Adipose tissue (tissue), 3 donors: ENCODE results near the gene SMDT1. TPM values are rescaled to one million over a fixed set of nuclear protein-coding genes. Genes with fewer than 3 reads are reported as not detected.
A peak's percentile ranks its signal among the peaks of the same experiment; 100 is the strongest.
"Not testable (repeated sequence)": the region's sequence is repeated elsewhere in the genome, so short reads cannot be mapped to it uniquely, and the experiment has no call there.

Experiments used
- H3K27ac ChIP-seq: one replicate; pipeline ENCODE4 v1.5.1; 2013; ENCODE audit warnings: low read depth, low read length
- WGBS, 3 donors: extraction: QIAGEN DNeasy Blood & Tissue Kit; methylation state at CpG; one replicate each; pipeline ENCODE4 v1.1.7; 2013; 5-methylcytosine and 5-hydroxymethylcytosine counted together
- polyA plus RNA-seq, 3 donors: library from polyadenylated mRNA; stranded (reverse); fragments of 200-250 nt; gene quantifications; one replicate each; pipeline ENCODE4 v1.2.3, GENCODE V29; 2013
- donor health status: healthy with polysubstance abuse.
- donor health status: Bipolar disorder and iron deficiency.
- donor health status: healthy.

Gene SMDT1
- polyA plus RNA-seq, 3 donors, result 53.3 to 129 (median 86.4) TPM

DNA sequence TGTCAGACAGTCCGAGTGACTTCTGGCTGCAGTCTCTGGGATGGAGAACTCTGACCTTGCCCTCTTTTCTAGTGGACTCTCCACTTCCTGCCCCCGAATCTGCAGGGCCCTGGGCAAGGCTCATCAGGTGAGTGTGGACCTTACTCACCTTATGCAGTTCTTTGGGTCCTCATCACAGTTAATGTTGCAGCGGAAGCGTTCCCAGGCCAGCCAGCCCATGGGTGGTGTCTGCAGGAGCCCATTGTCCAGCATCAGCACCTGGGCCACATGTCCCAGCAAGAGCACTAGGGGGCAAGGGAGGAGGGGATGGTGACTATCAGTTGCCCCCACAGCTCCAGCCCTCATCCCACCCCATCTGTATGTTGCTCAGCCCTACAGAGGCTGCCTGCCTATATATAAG is 11.2 kb upstream of the SMDT1 start:
- 91 to 95% (median 93%) methylated on average over 4 of the region's 4 CpGs for WGBS, 3 donors
- H3K27ac ChIP-seq, result no peak overlapping the region

DNA sequence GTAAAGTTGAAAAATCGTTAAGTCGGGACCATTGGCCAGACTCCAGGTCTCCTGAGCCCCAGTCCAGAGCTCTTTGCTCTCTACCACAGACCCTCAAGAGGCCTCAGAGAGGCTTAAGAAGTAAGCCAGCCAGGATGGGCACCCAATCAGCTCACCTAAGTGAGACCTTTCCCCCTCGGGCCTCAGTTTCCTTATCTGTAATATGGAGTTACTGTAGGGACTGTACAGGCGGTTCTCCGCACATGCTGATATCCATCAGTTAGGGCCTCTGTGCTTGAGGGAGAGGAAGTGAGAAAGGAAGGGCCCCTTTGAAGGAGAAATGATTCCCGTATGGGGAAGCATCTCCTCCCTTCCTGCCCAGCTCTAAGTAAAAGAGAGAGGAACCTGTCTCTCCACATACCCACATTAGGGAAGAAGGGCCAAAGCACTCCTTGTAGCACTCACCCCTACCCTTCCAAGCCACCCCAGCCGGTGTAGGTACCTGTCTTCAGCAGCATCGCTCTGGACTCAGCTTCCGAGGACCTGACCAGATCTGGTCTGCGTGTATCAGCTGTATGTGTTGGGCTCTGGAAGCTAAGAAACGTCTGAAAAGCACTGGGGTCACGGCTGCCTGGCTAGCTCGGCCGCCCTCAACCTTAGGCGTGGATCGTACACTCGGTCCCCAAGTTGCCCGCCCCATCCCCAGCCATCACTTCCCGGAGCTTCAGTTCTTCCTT is 9.5 kb upstream of the SMDT1 start:
- H3K27ac ChIP-seq, result no peak overlapping the region
- WGBS, 3 donors, result 14 to 30% (median 15%) methylated on average over 19 of the region's 19 CpGs

DNA sequence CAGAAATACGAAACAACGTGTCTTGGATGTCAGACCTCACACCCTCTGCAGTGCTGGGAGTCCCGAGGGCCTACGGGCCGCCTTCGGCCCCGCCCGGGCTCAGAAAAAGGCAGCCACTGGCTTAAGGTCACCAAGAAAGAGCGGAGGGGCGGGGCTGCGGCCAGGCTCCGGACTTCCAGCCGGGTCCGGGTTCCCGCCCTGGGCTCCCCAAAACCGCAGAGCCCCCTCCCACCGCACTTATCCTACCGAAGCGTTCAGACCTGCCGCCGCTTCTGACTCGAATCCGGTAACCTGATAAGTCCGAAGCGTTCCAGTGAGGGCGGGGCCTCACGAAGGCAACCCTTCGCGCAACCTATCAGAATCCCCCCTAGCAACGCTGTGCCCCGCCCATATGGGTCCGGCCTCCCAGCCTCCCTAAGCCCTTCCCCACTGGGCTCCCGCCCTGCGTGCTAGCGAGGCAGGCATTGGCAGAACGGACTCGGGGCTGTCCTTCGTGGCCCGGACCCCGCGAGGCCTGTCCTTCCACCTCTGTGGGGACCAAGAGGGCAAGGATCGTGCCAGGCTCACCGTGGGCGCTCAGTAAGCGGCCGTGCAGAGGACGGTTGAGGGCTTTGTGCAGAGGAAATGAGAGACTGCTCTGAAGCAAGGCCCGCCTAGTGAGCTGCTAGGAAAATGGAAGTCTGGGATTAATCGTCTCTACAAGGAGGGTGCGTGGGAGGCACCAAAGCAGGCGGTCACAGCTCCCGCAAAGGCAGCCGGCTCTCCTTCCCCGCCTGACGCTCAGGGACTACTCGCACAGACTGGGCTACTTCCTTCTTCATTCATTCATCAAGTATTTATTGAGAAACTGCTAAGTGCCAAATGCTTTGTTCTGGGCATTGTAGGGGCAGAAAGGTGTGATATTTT is 8.7 kb upstream of the SMDT1 start, which contains the start of gene NAGA:
Gene NAGA, minus strand, starts transcription at position 296 of the 906 bp plus-strand sequence. CDS start 515 bp downstream, outside the sequence.
- H3K27ac ChIP-seq, result no peak within 1 kb of the TSS
- 0 to 1% (median 0%) methylated on average over 51 to 56 of the region's 56 CpGs for WGBS, 3 donors

DNA sequence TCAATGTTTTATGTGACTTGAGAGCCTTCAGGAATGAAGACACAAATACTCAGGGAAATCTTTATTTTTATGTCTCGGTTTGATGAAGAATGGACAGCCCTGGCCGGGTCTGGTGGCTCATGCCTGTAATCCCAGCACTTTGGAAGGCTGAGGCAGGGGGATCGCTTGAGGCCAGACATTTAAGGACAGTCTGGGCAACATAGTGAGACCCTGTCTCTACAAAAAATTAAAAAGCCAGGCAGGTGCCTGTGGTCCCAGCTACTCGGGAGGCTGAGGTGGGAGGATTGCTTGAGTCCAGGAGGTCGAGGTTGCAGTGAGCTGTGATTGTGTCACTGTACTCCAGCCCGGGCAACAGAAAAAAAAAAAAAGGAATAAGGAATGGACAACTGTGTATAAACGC is 8.0 kb upstream of the SMDT1 start:
- WGBS, 3 donors, result 63 to 75% (median 75%) methylated on average over 7 of the region's 7 CpGs
- H3K27ac ChIP-seq, result not testable (repeated sequence)

DNA sequence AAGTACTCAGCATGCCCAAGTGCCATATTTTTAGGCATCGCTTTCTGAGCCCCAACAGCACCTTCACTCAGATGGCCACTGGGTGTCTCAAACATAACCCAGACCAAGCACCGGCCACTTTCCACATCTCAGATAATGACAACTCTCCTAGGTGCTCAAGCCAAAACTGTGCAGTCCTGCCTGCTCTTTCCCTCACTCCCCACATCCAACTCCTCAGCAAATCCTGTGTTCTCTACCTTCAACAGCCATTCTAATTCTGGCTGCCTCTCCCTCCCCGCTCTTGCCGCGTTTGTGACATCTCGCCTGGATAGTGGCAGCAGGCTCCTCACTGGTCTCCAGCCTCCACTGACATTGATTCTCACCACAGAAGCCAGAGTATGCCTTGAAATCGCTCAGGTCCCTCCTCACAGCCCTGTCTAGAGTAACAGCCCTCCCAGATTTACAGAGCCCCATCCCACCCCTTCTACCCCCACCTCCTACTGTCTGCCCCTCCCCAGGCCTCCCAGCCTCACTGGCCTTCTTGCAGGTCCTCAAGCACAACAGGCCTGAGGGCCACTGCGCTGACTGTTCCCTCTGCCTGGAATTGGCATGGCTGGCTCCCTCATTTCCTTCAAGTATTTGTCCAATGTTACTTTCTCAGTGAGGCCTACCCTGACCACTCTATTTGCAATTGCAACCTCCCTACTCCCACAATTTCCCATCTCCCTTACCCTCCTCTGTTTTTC is 6.7 kb upstream of the SMDT1 start:
- 81 to 95% (median 93%) methylated on average over 8 of the region's 8 CpGs for WGBS, 3 donors
- H3K27ac ChIP-seq, result no peak overlapping the region

DNA sequence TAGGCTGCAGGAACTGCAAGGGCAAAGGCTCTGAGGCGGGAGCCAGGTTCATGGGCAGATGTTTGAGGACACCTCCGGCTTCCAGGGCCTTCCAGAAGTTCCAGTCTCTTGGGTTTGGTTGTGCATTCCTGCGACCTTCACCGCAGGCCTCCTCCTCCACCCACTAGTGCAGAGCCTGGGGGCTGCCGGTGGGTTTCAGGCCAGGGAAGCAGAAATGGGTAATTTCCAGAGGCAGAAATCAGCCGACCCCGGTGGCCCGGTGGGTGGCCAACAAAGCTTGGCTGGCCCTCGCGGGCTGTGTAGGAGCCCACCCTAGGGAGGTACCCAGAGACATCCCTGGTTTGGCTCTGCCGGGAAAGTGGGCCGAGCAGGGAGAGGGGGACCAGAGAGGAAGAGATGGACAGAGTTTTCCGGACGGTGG is 5.9 kb upstream of the SMDT1 start:
- 59 to 66% (median 60%) methylated on average over 12 to 14 of the region's 14 CpGs for WGBS, 3 donors
- H3K27ac ChIP-seq, result no peak overlapping the region

DNA sequence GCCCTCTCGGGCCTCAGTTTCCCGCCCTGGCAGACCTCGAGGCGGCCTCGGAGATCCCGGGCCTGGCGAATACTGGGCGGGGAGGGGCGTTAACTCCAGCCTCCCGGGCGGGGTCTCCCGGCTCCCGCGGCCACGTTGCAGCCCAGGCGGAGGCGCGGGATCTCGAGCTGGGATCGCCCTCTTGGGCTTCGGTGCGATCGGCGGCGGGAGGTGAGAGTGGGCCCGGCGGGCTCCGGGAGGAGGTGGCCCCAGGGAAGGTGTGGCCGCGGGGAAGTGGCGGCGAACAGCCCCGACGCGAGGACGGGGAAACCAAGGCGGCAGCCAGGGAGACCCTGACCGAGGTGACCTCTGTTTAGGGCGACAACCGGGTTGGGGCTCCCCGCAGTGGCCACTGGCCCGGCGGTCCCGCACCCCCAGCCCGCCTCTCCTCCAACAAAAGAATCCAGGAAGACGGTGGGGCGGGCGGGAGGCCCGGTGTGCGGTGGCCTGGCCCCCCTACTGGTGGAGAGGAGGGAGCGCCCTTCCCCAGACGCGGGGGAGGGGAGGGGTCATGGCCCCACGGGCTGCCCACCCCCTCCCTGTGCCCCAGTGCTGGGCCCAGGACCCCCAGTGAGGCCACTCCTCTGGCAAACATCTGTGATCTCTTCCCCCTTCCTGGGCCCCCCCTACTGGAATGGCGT is 5.2 kb upstream of the SMDT1 start, which contains the start of gene PHETA2:
Gene PHETA2, plus strand, starts transcription at position 117 of the 680 bp plus-strand sequence. CDS start 3,046 bp downstream, outside the sequence.
- no peak within 1 kb of the TSS for H3K27ac ChIP-seq
- 0 to 1% (median 1%) methylated on average over 46 to 55 of the region's 55 CpGs for WGBS, 3 donors

DNA sequence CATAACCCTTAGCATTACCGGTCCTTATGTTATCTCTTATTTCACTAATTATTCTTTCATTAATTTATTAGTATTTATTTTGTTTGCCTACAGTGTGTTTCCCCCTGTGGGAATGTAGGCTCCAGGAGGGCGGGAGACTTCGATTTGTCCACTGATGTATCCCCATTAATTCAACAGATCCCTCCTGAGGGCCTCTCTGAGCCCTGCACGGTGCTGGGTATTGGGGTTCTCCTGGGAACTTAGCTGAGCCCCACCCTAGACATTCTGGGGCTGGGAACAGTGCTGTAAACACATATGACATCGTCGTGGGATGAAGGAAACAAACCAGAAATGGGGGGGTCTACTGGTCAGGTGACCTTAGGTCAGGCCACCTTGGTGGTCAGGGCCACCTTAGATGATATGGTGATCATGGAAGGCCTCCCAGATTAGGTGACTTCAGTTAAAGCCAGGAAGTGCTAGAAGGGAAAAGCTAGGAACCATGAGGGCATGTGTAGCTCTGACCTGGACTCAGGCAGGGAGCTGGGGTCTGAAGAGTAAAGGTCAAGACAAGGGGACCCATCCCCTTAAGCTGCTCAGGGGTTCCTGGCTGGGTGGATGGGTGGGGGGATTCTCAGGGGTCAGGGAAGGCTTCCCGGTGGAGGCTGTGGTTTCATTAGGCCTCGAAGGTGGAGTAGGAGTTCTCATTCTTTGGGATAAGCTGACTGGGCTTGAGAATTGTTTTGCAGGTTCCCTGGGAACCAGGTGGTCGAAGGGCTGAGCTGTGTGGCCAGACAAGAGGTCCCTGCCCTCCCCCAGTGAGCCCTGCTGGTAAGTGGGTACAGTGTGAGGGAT is 4.4 kb upstream of the SMDT1 start:
- WGBS, 3 donors, result 58 to 62% (median 60%) methylated on average over 9 of the region's 9 CpGs
- no peak overlapping the region for H3K27ac ChIP-seq

DNA sequence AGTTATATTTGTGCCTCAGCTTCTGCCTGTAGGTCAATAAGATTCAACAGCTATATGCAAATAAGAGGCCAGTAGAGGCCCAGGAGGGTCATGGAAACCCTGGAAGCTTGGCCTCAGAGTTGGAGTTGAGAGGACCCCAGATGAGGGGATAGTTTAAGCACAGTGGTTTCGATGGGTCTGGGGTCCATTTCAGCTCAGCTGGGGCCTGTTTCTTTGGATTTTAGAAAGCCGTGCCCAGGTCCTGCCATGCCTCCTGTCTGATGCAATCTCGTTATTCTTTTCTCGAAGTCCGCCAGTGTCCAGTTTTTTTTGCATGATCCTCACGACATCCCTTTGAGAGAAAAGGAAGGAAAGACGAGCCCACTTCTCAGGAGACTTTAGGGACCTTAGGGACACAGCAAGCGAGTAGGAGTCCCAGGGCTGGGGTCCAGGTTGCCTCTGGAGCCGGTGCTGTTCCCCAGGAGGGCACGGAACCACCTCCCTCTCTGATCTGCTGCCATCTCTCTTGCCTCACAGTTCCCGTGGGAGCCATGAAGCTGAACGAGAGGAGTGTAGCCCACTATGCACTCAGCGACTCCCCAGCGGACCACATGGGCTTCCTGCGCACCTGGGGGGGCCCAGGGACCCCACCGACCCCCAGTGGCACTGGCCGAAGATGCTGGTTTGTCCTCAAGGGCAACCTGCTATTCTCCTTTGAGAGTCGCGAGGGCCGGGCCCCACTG is 2.6 kb upstream of the SMDT1 start:
- H3K27ac ChIP-seq, result no peak overlapping the region
- WGBS, 3 donors, result 84 to 90% (median 89%) methylated on average over 17 to 20 of the region's 20 CpGs

DNA sequence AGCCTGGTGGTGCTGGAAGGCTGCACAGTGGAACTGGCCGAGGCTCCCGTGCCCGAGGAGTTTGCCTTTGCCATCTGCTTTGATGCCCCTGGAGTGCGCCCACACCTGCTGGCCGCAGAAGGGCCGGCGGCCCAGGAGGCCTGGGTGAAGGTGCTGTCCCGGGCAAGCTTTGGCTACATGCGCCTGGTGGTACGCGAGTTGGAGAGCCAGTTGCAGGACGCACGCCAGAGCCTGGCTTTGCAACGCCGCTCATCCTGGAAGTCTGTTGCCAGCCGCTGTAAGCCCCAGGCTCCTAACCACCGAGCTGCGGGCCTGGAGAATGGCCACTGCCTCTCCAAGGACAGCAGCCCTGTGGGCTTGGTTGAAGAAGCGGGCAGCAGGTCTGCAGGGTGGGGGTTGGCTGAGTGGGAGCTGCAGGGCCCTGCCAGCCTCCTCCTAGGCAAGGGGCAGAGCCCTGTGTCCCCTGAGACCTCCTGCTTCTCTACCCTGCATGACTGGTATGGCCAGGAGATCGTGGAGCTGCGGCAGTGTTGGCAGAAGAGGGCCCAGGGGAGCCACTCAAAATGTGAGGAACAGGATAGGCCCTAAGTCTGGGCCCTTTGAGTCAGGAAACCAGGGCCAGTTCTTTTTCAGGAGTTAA is 1.9 kb upstream of the SMDT1 start:
- H3K27ac ChIP-seq, result no peak overlapping the region
- 88 to 91% (median 89%) methylated on average over 20 to 21 of the region's 21 CpGs for WGBS, 3 donors

DNA sequence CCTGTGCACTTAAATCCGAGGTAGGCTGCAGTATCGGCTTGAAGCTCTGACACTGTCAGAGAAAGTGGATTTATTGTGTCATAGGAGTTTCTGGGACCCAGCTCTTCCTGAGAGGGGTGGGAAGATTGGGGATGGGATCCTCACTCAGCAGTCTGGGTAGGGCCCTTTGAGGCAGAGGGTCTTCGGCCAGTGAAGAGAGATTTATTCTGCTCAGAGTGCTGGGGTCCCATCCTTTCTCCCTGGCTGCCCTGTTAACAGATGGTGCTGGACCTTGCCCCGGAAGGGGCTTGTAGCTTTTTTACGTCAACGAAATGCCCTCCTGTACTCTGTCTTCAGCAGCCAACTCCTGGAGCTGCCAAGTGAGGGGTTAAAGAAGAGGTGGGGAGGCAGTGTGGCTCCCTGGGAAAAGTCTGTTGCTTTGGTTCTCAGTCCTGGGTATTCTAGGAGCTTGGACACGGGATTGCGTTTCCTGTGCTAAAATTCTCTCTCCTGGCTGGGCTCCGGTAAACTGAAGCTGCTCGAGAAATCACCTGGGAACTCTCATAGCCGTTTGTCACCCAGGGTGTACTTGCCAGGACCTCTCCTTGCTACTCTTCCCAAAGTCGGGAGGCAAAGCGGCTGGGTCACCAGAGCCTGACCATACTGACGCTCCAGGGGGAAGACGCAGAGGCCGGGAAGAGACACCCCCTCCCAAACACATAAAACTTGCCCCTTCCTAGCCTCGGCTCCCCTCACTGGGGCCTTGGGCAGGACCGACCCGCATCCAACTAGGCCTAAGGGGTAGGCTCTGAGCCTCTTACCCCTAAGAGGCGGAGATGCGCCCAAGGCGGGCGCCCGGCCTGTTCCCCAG is 806 bp upstream of the SMDT1 start:
- 16 to 45% (median 41%) methylated on average over 24 of the region's 24 CpGs for WGBS, 3 donors
- peak overlapping the region; percentile 80 for H3K27ac ChIP-seq

DNA sequence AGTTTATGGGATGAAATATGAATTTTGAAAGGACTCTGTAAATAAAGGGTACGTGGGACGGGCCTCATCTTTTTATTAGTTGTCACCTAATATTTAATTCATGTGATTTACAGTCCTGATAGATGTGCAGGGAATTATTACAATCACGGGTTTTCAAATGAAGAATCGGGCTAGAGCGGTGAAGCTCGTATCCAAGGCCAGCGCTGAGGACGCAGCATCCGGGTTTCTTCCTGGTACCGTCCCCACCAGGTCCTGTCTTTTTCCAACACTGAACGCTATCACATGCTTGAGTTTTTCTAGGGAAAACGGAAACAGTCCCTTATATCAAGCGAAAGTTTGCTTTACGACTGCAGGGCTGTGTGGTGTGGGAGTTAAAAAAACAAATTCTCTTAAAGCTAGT is 787 bp downstream of the SMDT1 start:
- WGBS, 3 donors, result 2 to 3% (median 3%) methylated on average over 14 of the region's 14 CpGs
- peak overlapping the region; percentile 38 for H3K27ac ChIP-seq

DNA sequence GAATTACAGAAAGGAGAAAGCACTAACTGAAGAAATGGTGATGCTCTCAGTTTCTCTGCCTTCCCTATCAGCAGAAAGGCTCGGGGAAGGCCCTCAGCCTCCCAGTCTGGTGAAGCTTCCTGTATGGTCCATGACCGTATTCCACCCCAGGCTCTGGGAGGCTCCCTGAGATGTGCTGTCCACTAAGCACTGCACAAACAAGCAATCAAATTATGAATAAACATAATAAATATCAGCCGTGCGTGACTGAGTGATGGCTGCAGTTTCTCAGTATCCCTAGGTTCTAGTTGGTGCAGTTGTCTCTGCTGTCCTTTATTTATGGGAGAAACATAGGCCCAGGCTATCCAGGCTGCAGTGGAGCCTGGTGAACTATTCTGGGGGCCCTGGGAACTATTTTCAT is 3.6 kb downstream of the SMDT1 start:
- 87 to 92% (median 91%) methylated on average over 4 of the region's 4 CpGs for WGBS, 3 donors
- H3K27ac ChIP-seq, result no peak overlapping the region

DNA sequence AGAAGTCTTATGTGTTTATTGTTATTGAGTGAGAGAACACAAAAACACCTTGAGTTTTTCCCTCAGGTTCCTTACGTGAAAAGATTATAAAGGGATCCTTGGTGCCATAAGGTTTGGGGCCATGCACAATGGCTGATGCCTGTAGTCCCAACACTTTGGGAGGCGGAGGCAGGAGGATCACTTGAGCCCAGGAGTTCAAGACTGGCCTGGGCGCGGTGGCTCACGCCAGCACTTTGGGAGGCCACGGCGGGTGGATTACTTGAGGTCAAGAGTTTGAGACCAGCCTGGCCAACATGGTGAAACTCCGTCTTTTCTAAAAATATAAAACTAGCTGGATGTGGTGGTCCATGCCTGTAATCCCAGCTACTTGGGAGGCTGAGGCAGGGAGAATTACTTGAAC is 5.4 kb downstream of the SMDT1 start:
- WGBS, 3 donors, result 93 to 96% (median 96%) methylated on average over 8 of the region's 8 CpGs
- no peak overlapping the region for H3K27ac ChIP-seq

DNA sequence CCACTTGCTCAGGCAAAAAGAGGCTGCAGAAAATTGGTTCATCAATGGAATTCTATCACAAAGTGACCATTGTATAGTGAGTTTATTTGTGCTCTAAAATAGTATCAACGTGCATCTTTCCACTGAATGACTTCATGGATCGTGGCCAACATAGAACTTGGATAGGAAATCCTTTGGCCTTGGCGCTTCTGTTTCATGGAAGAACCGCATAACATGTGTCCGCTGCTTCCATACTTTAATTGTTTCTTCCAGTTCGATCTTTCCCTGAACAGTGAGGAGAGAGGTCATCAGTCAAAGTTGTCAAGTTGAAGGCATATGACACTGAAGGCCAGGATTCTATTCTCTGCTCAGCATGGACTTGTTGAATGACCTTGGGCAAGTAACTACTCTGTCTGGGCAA is 6.6 kb downstream of the SMDT1 start:
- no peak overlapping the region for H3K27ac ChIP-seq

More for the DNA sequence above, 6.6 kb downstream of the SMDT1 start:
- 56 to 63% (median 62%) methylated on average over 6 of the region's 6 CpGs for WGBS, 3 donors
